ENCODE measurements around the gene RHBG.

RHBG gene

GRCh38 chr1:156386949-156387869, 18.2 kb downstream of the RHBG start:
- DNase-seq, result no peak

- DNase-seq, result no peak
Observed at GRCh38 chr1:156387870-156388173, 18.8 kb downstream of the RHBG start.

- no peak for DNase-seq
Observed at GRCh38 chr1:156388174-156389137, 19.4 kb downstream of the RHBG start.

- DNase-seq, result no peak
Observed at GRCh38 chr1:156389311-156389710, 20.3 kb downstream of the RHBG start.

- no peak for DNase-seq
Observed at GRCh38 chr1:156390469-156391365, 21.7 kb downstream of the RHBG start.

- no peak for DNase-seq
Observed at GRCh38 chr1:156391366-156391677, 22.3 kb downstream of the RHBG start.

- DNase-seq, result no peak
Observed at GRCh38 chr1:156391701-156392100, 22.7 kb downstream of the RHBG start.

- no peak for DNase-seq
Observed at GRCh38 chr1:156392452-156392853, 23.4 kb downstream of the RHBG start.

GRCh38 chr1:156393095-156393494, 24.1 kb downstream of the RHBG start:
- DNase-seq, result no peak

GRCh38 chr1:156394082-156394481, 25.1 kb downstream of the RHBG start:
- DNase-seq, result no peak

GRCh38 chr1:156394835-156395461, 25.9 kb downstream of the RHBG start:
- no peak for DNase-seq

GRCh38 chr1:156399355-156400125, 30.5 kb downstream of the RHBG start:
- DNase-seq, result no peak

- no peak for DNase-seq
Observed at GRCh38 chr1:156400191-156400935, 31.4 kb downstream of the RHBG start.

GRCh38 chr1:156401041-156401574, 32.1 kb downstream of the RHBG start:
- DNase-seq, result no peak

GRCh38 chr1:156401681-156402081, 32.7 kb downstream of the RHBG start:
- no peak for DNase-seq

- no peak for DNase-seq
Observed at GRCh38 chr1:156402331-156403020, 33.5 kb downstream of the RHBG start.

- DNase-seq, result no peak
Observed at GRCh38 chr1:156405670-156406069, 36.7 kb downstream of the RHBG start.

- no peak for DNase-seq
Observed at GRCh38 chr1:156406251-156406650, 37.2 kb downstream of the RHBG start.

- DNase-seq, result no peak
Observed at GRCh38 chr1:156407344-156407743, 38.3 kb downstream of the RHBG start.

- no peak for DNase-seq
Observed at GRCh38 chr1:156407760-156408159, 38.7 kb downstream of the RHBG start.

All from fibroblast of upper back skin (primary cell).